GM23248 (cell line): ENCODE data around the gene SPIB.

ENCODE experiments used
- EZH2 ChIP-seq: fragments of 200-600 bp; sonication (generic); IDR thresholded peaks from 2 replicates; pipeline ENCODE4 v1.6.1; 2018; ENCODE audit warnings: antibody characterized with exemption, mild to moderate bottlenecking; ENCODE audit not compliant: insufficient read depth, poor library complexity, severe bottlenecking
- EZH2phosphoT487 ChIP-seq: fragments of 200-600 bp; sonication (generic); IDR thresholded peaks from 2 replicates; pipeline ENCODE4 v1.6.1; 2018; ENCODE audit warnings: antibody characterized with exemption, moderate library complexity, mild to moderate bottlenecking, low read depth; ENCODE audit not compliant: insufficient read depth

DNA sequence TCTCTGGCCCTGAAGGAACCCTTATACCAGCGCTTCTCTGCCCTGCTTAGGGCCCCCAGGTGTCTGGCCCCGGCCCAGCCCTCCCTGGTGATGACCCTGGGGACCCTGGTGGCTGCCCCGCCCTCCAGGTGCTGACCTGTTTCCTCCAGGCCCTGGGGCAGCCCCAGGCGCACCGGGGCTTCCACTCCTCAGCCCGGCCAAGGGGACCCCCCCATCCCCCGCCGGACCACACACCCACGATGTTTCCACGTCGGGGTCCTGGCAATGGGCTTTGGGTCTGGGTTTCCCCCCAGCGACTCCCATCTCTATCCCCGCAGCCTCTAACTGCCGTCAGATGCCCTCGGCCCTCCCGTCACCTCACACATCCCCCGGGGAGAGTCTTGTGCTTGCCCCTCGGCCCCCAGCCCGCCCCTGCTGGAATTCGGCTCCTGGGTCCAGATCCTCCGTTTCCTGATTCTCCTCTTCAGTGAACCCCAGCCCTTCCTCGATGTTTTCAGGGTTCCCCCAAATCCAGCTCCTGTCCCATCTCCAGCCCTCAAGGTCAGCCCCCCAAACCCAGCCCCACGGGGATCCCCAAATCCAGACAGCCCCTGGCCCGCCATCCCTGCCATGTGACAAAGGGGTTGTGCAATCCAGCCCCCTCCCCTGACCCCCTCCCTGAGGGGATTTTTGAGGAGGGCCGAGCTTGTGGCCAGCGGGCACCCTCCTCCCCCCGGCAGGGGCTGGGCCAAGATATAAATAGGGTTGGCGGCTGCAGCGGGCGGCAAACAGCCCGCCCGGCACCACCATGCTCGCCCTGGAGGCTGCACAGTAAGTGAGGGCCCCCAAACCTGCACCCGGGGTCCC, at the start of gene SPIB:
- TF ChIP-seq EZH2 (peak; percentile 50), EZH2phosphoT487 (no peak)
